ENCODE measurements around the gene WFDC6. TPM values are rescaled to one million over a fixed set of nuclear protein-coding genes. Genes with fewer than 3 reads are reported as not detected.
"Not testable (repeated sequence)": the region's sequence is repeated elsewhere in the genome, so short reads cannot be mapped to it uniquely, and the experiment has no call there.

The WFDC6 gene
- total RNA-seq, 1 donor from 2014 or later, result not detected

DNA sequence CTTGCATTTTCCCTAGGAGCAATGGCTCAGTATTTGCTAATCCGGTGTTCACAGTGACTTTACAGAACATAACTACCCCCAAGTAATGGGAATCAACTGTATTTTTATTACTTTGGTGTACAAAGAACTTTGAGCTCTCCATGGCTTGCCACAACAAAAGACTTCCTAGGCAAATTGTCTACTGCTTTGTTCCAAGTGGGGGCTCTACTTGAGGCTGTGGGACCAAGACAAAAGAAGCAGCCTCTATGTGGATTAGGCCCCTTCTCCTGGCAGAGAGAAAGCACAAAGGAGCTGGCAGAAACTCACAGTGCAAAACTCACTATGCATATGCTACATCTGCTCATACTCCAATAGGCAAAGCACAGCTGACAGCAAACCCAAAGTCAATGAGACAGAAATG lies 38.9 kb upstream of the WFDC6 start:
- Mint-ChIP-seq H3K27me3 (peaks cover 17% of the 10 kb centered on the region), H3K4me1 (ENCODE audit: unreplicated experiment) (no peaks in the 10 kb centered on the region), H3K36me3 (no peaks in the 10 kb centered on the region), H3K9me3 (no peaks in the 10 kb centered on the region), H3K4me3 (no peak overlapping the region), H3K27ac (no peak overlapping the region)
- TF ChIP-seq, protein P1, sequence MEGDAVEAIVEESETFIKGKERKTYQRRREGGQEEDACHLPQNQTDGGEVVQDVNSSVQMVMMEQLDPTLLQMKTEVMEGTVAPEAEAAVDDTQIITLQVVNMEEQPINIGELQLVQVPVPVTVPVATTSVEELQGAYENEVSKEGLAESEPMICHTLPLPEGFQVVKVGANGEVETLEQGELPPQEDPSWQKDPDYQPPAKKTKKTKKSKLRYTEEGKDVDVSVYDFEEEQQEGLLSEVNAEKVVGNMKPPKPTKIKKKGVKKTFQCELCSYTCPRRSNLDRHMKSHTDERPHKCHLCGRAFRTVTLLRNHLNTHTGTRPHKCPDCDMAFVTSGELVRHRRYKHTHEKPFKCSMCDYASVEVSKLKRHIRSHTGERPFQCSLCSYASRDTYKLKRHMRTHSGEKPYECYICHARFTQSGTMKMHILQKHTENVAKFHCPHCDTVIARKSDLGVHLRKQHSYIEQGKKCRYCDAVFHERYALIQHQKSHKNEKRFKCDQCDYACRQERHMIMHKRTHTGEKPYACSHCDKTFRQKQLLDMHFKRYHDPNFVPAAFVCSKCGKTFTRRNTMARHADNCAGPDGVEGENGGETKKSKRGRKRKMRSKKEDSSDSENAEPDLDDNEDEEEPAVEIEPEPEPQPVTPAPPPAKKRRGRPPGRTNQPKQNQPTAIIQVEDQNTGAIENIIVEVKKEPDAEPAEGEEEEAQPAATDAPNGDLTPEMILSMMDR (conservative IDR thresholded peaks at IDR 0.05), result no peak
- DNase-seq (ENCODE audit: extremely low spot score, unreplicated experiment), result no peak

DNA sequence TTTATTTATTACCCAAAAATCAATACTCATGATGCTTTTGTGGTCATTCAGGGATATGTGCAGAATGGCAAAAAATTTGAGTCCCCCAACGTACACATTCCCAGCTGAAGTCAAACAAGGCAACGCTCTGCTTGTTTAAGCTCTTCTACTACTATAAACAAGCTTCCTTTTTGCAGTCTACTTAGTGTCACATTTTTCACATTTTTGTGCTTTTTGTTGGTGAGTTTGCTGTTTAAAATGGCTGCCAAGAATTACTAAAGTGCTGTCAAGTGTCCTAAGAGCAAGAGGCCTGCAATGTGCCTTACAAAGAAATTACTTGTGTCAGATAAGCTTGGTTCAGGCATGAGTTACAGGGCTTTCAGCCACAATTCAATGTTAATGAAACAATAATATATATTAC lies 37.7 kb upstream of the WFDC6 start:
- Mint-ChIP-seq H3K4me3 (no peak overlapping the region), H3K4me1 (ENCODE audit: unreplicated experiment) (no peaks in the 10 kb centered on the region), H3K27me3 (peaks cover 16% of the 10 kb centered on the region), H3K9me3 (peaks cover 4% of the 10 kb centered on the region), H3K27ac (no peak overlapping the region), H3K36me3 (no peaks in the 10 kb centered on the region)
- TF ChIP-seq, protein P1 (conservative IDR thresholded peaks at IDR 0.05), result no peak
- no peak for DNase-seq (ENCODE audit: extremely low spot score, unreplicated experiment)

DNA sequence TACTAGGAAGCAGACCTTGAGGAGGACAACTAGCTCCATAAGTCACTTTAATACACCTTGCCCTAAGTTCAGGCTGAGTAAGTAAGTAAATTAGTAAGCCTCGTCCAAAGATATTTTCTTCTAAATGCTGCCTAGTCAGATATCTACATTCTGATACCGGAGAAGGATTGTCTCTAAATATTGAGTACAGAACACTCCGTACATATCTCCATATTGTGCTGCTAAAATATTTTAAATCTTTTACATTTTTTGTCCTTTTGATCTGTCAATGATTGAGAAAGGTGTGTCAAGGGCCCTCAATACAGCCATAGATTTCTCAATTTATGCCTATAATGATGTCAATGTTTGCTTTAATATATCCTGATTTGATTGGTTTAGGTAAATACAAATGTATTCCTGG lies 36.6 kb upstream of the WFDC6 start:
- peaks cover 4% of the 10 kb centered on the region for H3K9me3 Mint-ChIP-seq
- H3K27me3 Mint-ChIP-seq, result peaks cover 16% of the 10 kb centered on the region
- H3K36me3 Mint-ChIP-seq, result no peaks in the 10 kb centered on the region
- no peak for DNase-seq (ENCODE audit: extremely low spot score, unreplicated experiment)
- TF ChIP-seq, protein P1 (conservative IDR thresholded peaks at IDR 0.05), result no peak
- no peak overlapping the region for H3K4me3 Mint-ChIP-seq
- no peaks in the 10 kb centered on the region for H3K4me1 Mint-ChIP-seq (ENCODE audit: unreplicated experiment)
- no peak overlapping the region for H3K27ac Mint-ChIP-seq

- peaks cover 11% of the 10 kb centered on the region for H3K27me3 Mint-ChIP-seq
- not testable (repeated sequence) for H3K4me3 Mint-ChIP-seq; H3K9me3 Mint-ChIP-seq; H3K4me1 Mint-ChIP-seq (ENCODE audit: unreplicated experiment); DNase-seq (ENCODE audit: extremely low spot score, unreplicated experiment); H3K36me3 Mint-ChIP-seq; H3K27ac Mint-ChIP-seq
Observed at GRCh38 chr20:45569650-45570049, 30.4 kb upstream of the WFDC6 start.

- Mint-ChIP-seq H3K36me3 (no peaks in the 10 kb centered on the region), H3K4me1 (ENCODE audit: unreplicated experiment) (no peaks in the 10 kb centered on the region), H3K4me3 (no peak overlapping the region), H3K27me3 (peaks cover 32% of the 10 kb centered on the region), H3K9me3 (no peaks in the 10 kb centered on the region), H3K27ac (no peak overlapping the region)
- DNase-seq (ENCODE audit: extremely low spot score, unreplicated experiment), result no peak
- TF ChIP-seq, protein P1 (conservative IDR thresholded peaks at IDR 0.05), result no peak
Observed at GRCh38 chr20:45564760-45565276, 25.5 kb upstream of the WFDC6 start.

- no peak for DNase-seq (ENCODE audit: extremely low spot score, unreplicated experiment)
- Mint-ChIP-seq H3K36me3 (no peaks in the 10 kb centered on the region), H3K27me3 (peaks cover 10% of the 10 kb centered on the region), H3K4me1 (ENCODE audit: unreplicated experiment) (no peaks in the 10 kb centered on the region), H3K9me3 (no peaks in the 10 kb centered on the region), H3K27ac (no peak overlapping the region), H3K4me3 (no peak overlapping the region)
- TF ChIP-seq, protein P1 (conservative IDR thresholded peaks at IDR 0.05), result no peak
Observed at GRCh38 chr20:45555198-45555597, 15.9 kb upstream of the WFDC6 start.
